M059J (cell line): ENCODE results near the gene METTL15. TPM values are rescaled to one million over a fixed set of nuclear protein-coding genes. Genes with fewer than 3 reads are reported as not detected.
"Not testable (repeated sequence)": the region's sequence is repeated elsewhere in the genome, so short reads cannot be mapped to it uniquely, and the experiment has no call there.

ENCODE experiments used
- DNase-seq: peaks from one replicate; pipeline ENCODE4 v3.0.0-alpha.2; 2012; ENCODE audit warnings: low read depth
- total RNA-seq: library from RNA; depleted of rRNA; stranded (reverse); fragments of >200 nt; shearing (Covaris generic); gene quantifications from 2 replicates; pipeline ENCODE4 v1.2.3, GENCODE V29; 2014

The METTL15 gene
- total RNA-seq, 1 experiment from 2014 or later, result 17.0 TPM

GRCh38 chr11:28110108-28110820, 2.1 kb downstream of the METTL15 start:
- DNase-seq, result peak; percentile 88

- peak; percentile 37 for DNase-seq
Measured at GRCh38 chr11:28110821-28111200, 2.6 kb downstream of the METTL15 start.

- no peak for DNase-seq
Measured at GRCh38 chr11:28114116-28114515, 5.9 kb downstream of the METTL15 start.

- no peak for DNase-seq
Measured at GRCh38 chr11:28114731-28115130, 6.5 kb downstream of the METTL15 start.

- DNase-seq, result no peak
Measured at GRCh38 chr11:28117712-28118111, 9.5 kb downstream of the METTL15 start.

- DNase-seq, result peak; percentile 80
Measured at GRCh38 chr11:28123151-28123581, 15.0 kb downstream of the METTL15 start.

GRCh38 chr11:28132548-28132947, 24.4 kb downstream of the METTL15 start:
- no peak for DNase-seq

- peak; percentile 78 for DNase-seq
Measured at GRCh38 chr11:28133146-28133545, 25.0 kb downstream of the METTL15 start.

- not testable (repeated sequence) for DNase-seq
Measured at GRCh38 chr11:28136157-28136556, 28.0 kb downstream of the METTL15 start.

GRCh38 chr11:28137366-28137765, 29.2 kb downstream of the METTL15 start:
- DNase-seq, result no peak

- DNase-seq, result no peak
Measured at GRCh38 chr11:28137832-28138231, 29.6 kb downstream of the METTL15 start.

GRCh38 chr11:28139841-28140415, 31.7 kb downstream of the METTL15 start:
- DNase-seq, result no peak

GRCh38 chr11:28140689-28141455, 32.7 kb downstream of the METTL15 start:
- DNase-seq, result no peak

- no peak for DNase-seq
Measured at GRCh38 chr11:28142724-28143123, 34.5 kb downstream of the METTL15 start.

GRCh38 chr11:28144808-28145207, 36.6 kb downstream of the METTL15 start:
- peak; percentile 47 for DNase-seq

- peak; percentile 96 for DNase-seq
Measured at GRCh38 chr11:28146123-28146751, 38.0 kb downstream of the METTL15 start.

- DNase-seq, result no peak
Measured at GRCh38 chr11:28152743-28153142, 44.6 kb downstream of the METTL15 start.

- peak; percentile 23 for DNase-seq
Measured at GRCh38 chr11:28153586-28153985, 45.4 kb downstream of the METTL15 start.

GRCh38 chr11:28168718-28169117, 60.5 kb downstream of the METTL15 start:
- DNase-seq, result no peak

GRCh38 chr11:28169816-28170215, 61.6 kb downstream of the METTL15 start:
- peak; percentile 27 for DNase-seq

GRCh38 chr11:28170759-28171158, 62.6 kb downstream of the METTL15 start:
- DNase-seq, result no peak

GRCh38 chr11:28176351-28176750, 68.2 kb downstream of the METTL15 start:
- peak; percentile 86 for DNase-seq
